ENCODE measurements around the gene MKRN2OS.

The MKRN2OS gene

GRCh38 chr3:12545473-12545791 lies at the start of gene MKRN2OS:
TSS of gene MKRN2OS (minus strand) at chr3:12545499. CDS start at chr3:12545464, 35 bp downstream.
- DNase-seq: no peak

GRCh38 chr3:12593473-12593872 lies 48.2 kb upstream of the MKRN2OS start:
- no peak for DNase-seq

- DNase-seq: no peak
Measured at GRCh38 chr3:12591997-12592715, 46.9 kb upstream of the MKRN2OS start.

GRCh38 chr3:12591456-12591855 lies 46.2 kb upstream of the MKRN2OS start:
- no peak for DNase-seq

GRCh38 chr3:12590096-12590495 lies 44.8 kb upstream of the MKRN2OS start:
- no peak for DNase-seq

- DNase-seq: no peak
Measured at GRCh38 chr3:12588039-12589009, 43.0 kb upstream of the MKRN2OS start.

- no peak for DNase-seq
Measured at GRCh38 chr3:12586403-12586802, 41.1 kb upstream of the MKRN2OS start.

- no peak for DNase-seq
Measured at GRCh38 chr3:12585970-12586369, 40.7 kb upstream of the MKRN2OS start.

GRCh38 chr3:12585181-12585580 lies 39.9 kb upstream of the MKRN2OS start:
- DNase-seq: no peak

GRCh38 chr3:12584083-12584482 lies 38.8 kb upstream of the MKRN2OS start:
- no peak for DNase-seq

GRCh38 chr3:12583280-12583679 lies 38.0 kb upstream of the MKRN2OS start:
- DNase-seq: no peak

- no peak for DNase-seq
Measured at GRCh38 chr3:12582730-12583129, 37.4 kb upstream of the MKRN2OS start.

- no peak for DNase-seq
Measured at GRCh38 chr3:12579905-12580304, 34.6 kb upstream of the MKRN2OS start.

GRCh38 chr3:12579456-12579855 lies 34.2 kb upstream of the MKRN2OS start:
- DNase-seq: no peak

GRCh38 chr3:12578742-12579141 lies 33.4 kb upstream of the MKRN2OS start:
- no peak for DNase-seq

- no peak for DNase-seq
Measured at GRCh38 chr3:12577379-12577778, 32.1 kb upstream of the MKRN2OS start.

GRCh38 chr3:12574661-12575060 lies 29.4 kb upstream of the MKRN2OS start:
- no peak for DNase-seq

- DNase-seq: no peak
Measured at GRCh38 chr3:12574131-12574530, 28.8 kb upstream of the MKRN2OS start.

GRCh38 chr3:12571986-12572385 lies 26.7 kb upstream of the MKRN2OS start:
- no peak for DNase-seq

- DNase-seq: no peak
Measured at GRCh38 chr3:12569836-12570235, 24.5 kb upstream of the MKRN2OS start.

- no peak for DNase-seq
Measured at GRCh38 chr3:12568747-12569146, 23.4 kb upstream of the MKRN2OS start.

GRCh38 chr3:12566976-12567375 lies 21.7 kb upstream of the MKRN2OS start:
- DNase-seq: no peak

- no peak for DNase-seq
Measured at GRCh38 chr3:12562451-12562850, 17.2 kb upstream of the MKRN2OS start.

GRCh38 chr3:12561397-12561796 lies 16.1 kb upstream of the MKRN2OS start:
- no peak for DNase-seq
